Suprapubic skin (tissue), 4 donors: ENCODE results near the gene IFNL4.

Experiments used
- CTCF ChIP-seq, 2 donors: fragments of 200-600 bp in 1 of 2; fragments of 450-650 bp in 1 of 2; sonication (generic) in 1 of 2; IDR thresholded peaks; one replicate each; pipeline ENCODE4 v1.5.1; 2016 to 2019; ENCODE audit warnings: antibody characterized with exemption in 2 of 2, mild to moderate bottlenecking in 1 of 2, moderate library complexity in 1 of 2
- EP300 ChIP-seq: sonication (generic); formaldehyde crosslinking; IDR thresholded peaks from one replicate; pipeline ENCODE4 v1.6.1; 2017; ENCODE audit warnings: antibody characterized with exemption
- POLR2A ChIP-seq, 2 donors: fragments of 450-650 bp; IDR thresholded peaks; one replicate each; pipeline ENCODE4 v1.6.1; 2017; ENCODE audit warnings: antibody characterized with exemption in 2 of 2, mild to moderate bottlenecking in 2 of 2, moderate library complexity in 2 of 2
- POLR2AphosphoS5 ChIP-seq, 3 donors: sonication (generic); formaldehyde crosslinking; IDR thresholded peaks; one replicate each; pipeline ENCODE4 v1.6.1; 2017; ENCODE audit warnings: antibody characterized with exemption in 3 of 3

GRCh38 chr19:39199025-39199424 is 49.6 kb downstream of the IFNL4 start:
- TF ChIP-seq CTCF (IDR thresholded peaks at IDR 0.05) (no peak), POLR2AphosphoS5 (IDR thresholded peaks at IDR 0.05) (no peak), POLR2A (IDR thresholded peaks at IDR 0.05) (no peak), EP300 (no peak)
